ENCODE measurements around the gene GPC5.

DNA sequence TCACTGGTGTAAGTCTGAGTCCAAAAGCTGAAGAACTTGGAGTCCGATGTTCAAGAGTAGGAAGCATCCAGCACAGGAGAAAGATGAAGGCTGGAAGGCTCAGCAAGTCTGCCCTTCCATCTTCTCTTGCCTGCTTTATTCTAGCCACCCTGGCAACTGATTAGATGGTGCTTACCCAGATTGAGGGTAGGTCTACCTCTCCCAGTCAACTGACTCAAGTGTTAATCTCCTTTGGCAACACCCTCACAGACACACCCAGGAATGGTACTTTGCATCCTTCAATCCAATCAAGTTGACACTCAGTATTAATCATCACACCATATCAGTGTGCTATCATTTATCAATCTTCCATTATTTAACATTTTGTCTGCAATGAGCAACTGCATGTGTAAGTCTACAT lies 223.5 kb downstream of the GPC5 start:
- no peak for TF ChIP-seq CTCF (tag by site-specific recombination; IDR thresholded peaks at IDR 0.05)
- TF ChIP-seq, protein P1, sequence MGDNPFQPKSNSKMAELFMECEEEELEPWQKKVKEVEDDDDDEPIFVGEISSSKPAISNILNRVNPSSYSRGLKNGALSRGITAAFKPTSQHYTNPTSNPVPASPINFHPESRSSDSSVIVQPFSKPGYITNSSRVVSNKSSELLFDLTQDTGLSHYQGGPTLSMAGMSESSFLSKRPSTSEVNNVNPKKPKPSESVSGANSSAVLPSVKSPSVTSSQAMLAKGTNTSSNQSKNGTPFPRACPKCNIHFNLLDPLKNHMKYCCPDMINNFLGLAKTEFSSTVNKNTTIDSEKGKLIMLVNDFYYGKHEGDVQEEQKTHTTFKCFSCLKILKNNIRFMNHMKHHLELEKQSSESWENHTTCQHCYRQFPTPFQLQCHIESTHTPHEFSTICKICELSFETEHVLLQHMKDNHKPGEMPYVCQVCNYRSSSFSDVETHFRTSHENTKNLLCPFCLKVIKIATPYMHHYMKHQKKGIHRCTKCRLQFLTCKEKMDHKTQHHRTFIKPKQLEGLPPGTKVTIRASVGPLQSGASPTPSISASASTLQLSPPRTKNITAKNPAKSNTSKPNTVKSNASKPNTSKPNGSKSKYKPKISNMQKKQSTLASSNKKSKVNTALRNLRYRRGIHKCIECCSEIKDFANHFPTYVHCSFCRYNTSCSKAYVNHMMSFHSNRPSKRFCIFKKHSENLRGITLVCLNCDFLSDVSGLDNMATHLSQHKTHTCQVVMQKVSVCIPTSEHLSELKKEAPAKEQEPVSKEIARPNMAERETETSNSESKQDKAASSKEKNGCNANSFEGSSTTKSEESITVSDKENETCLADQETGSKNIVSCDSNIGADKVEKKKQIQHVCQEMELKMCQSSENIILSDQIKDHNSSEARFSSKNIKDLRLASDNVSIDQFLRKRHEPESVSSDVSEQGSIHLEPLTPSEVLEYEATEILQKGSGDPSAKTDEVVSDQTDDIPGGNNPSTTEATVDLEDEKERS (tag by site-specific recombination; IDR thresholded peaks at IDR 0.05), result no peak
- no peak for TF ChIP-seq ZNF549 (tag by site-specific recombination; IDR thresholded peaks at IDR 0.05)
- TF ChIP-seq MZF1 (tag by site-specific recombination; IDR thresholded peaks at IDR 0.05; ENCODE audit: borderline replicate concordance), result no peak
- no peak for TF ChIP-seq YY1 (tag by site-specific recombination; IDR thresholded peaks at IDR 0.05)
- no peak for TF ChIP-seq ZNF248 (tag by site-specific recombination; IDR thresholded peaks at IDR 0.05)
- no peak for TF ChIP-seq ZNF274 (IDR thresholded peaks at IDR 0.05; ENCODE audit: low read length)
- no peak for TF ChIP-seq ZNF274 (tag by site-specific recombination; IDR thresholded peaks at IDR 0.05; ENCODE audit: borderline replicate concordance)
- TF ChIP-seq ZFP37 (tag by site-specific recombination; IDR thresholded peaks at IDR 0.05), result no peak
- TF ChIP-seq, protein P2, sequence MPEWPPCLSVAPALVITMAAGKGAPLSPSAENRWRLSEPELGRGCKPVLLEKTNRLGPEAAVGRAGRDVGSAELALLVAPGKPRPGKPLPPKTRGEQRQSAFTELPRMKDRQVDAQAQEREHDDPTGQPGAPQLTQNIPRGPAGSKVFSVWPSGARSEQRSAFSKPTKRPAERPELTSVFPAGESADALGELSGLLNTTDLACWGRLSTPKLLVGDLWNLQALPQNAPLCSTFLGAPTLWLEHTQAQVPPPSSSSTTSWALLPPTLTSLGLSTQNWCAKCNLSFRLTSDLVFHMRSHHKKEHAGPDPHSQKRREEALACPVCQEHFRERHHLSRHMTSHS (tag by site-specific recombination; IDR thresholded peaks at IDR 0.05), result no peak
- TF ChIP-seq ZNF660 (tag by site-specific recombination; IDR thresholded peaks at IDR 0.05), result no peak

All from HEK293 (cell line).